B cell (primary cell): Measurements from ENCODE around the gene FXYD4.

Experiments used
- EZH2 ChIP-seq: IDR thresholded peaks from 2 replicates; pipeline ENCODE4 v1.6.1; 2012; ENCODE audit warnings: borderline replicate concordance, low read depth, mild to moderate bottlenecking, moderate library complexity, low read length; ENCODE audit not compliant: insufficient read depth, poor library complexity, severe bottlenecking
- TF ChIP-seq, protein P1 (sequence below): fragments of 200-600 bp; IDR thresholded peaks from one replicate; pipeline ENCODE4 v1.8.0; 2022; ENCODE audit warnings: antibody characterized with exemption, mild to moderate bottlenecking

DNA sequence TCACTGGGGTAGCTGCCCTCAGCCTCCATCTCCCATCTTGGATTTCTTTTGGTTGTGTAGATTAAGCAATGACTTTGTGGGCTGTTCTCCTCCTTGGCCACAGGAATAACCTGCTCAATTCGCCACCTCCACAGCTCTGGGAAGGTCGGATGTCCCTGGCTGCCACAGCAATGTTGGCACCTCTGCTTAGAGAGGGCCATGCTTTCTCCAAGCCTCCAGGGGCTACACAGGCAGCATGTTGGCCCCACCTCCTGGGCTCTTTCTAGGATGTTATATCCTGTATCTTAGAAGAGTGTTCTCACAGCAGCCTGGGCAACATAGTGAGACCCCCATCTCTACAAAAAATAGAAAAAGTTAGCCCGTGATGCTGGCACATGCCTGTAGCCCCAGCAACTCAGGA lies 35.4 kb upstream of the FXYD4 start:
- TF ChIP-seq, protein P1, sequence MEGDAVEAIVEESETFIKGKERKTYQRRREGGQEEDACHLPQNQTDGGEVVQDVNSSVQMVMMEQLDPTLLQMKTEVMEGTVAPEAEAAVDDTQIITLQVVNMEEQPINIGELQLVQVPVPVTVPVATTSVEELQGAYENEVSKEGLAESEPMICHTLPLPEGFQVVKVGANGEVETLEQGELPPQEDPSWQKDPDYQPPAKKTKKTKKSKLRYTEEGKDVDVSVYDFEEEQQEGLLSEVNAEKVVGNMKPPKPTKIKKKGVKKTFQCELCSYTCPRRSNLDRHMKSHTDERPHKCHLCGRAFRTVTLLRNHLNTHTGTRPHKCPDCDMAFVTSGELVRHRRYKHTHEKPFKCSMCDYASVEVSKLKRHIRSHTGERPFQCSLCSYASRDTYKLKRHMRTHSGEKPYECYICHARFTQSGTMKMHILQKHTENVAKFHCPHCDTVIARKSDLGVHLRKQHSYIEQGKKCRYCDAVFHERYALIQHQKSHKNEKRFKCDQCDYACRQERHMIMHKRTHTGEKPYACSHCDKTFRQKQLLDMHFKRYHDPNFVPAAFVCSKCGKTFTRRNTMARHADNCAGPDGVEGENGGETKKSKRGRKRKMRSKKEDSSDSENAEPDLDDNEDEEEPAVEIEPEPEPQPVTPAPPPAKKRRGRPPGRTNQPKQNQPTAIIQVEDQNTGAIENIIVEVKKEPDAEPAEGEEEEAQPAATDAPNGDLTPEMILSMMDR, result no peak
- TF ChIP-seq EZH2, result no peak
